Subcutaneous abdominal adipose tissue (tissue), 5 donors: ENCODE measurements around the gene AP3S2.
A peak's percentile ranks its signal among the peaks of the same experiment; 100 is the strongest.
"Not testable (repeated sequence)": the region's sequence is repeated elsewhere in the genome, so short reads cannot be mapped to it uniquely, and the experiment has no call there.

Source experiments
- H3K27ac ChIP-seq: one replicate; pipeline ENCODE4 v1.7.0; 2013; ENCODE audit warnings: low read depth, mild to moderate bottlenecking, inconsistent platforms, low read length, moderate library complexity
- H3K27me3 ChIP-seq, 5 donors: one replicate each; pipeline ENCODE4 v1.7.0; 2013; ENCODE audit warnings: low read length in 5 of 5, inconsistent platforms in 1 of 5; ENCODE audit not compliant: control insufficient read depth in 5 of 5, insufficient read depth in 4 of 5
- H3K36me3 ChIP-seq, 5 donors: one replicate each; pipeline ENCODE4 v1.7.0; 2013; ENCODE audit warnings: low read length in 5 of 5; ENCODE audit not compliant: control insufficient read depth in 5 of 5, insufficient read depth in 5 of 5
- H3K4me1 ChIP-seq, 5 donors: one replicate each; pipeline ENCODE4 v1.7.0; 2013; ENCODE audit warnings: low read length in 5 of 5, mild to moderate bottlenecking in 3 of 5, moderate library complexity in 1 of 5; ENCODE audit not compliant: control insufficient read depth in 5 of 5, insufficient read depth in 5 of 5
- H3K4me3 ChIP-seq, 5 donors: one replicate each; pipeline ENCODE4 v1.7.0; 2013; ENCODE audit warnings: low read length in 5 of 5, low read depth in 1 of 5
- H3K9ac ChIP-seq, 5 donors: one replicate each; pipeline ENCODE4 v1.7.0; 2013; ENCODE audit warnings: low read length in 5 of 5, mild to moderate bottlenecking in 4 of 5, moderate library complexity in 3 of 5
- H3K9me3 ChIP-seq, 5 donors: one replicate each; pipeline ENCODE4 v1.7.0; 2013; ENCODE audit warnings: low read length in 5 of 5; ENCODE audit not compliant: control insufficient read depth in 5 of 5
- donor health status: healthy.
- donor health status: healthy.
- donor health status: healthy.
- donor health status: healthy.
- donor health status: healthy.

The AP3S2 gene

GRCh38 chr15:89870688-89871288 is 23.0 kb downstream of the AP3S2 start:
- Histone ChIP-seq H3K27me3 (no peaks in the 10 kb centered on the region), H3K36me3 (peaks cover 13 to 37% (median 31%) of the 10 kb centered on the region in 5 donors), H3K27ac (no peak overlapping the region), H3K4me1 (peaks cover 0 to 10% (median 0%) of the 10 kb centered on the region in 5 donors), H3K9ac (peak overlapping the region in 1 of 5 donors; percentile 2), H3K9me3 (no peaks in the 10 kb centered on the region), H3K4me3 (no peak overlapping the region)

DNA sequence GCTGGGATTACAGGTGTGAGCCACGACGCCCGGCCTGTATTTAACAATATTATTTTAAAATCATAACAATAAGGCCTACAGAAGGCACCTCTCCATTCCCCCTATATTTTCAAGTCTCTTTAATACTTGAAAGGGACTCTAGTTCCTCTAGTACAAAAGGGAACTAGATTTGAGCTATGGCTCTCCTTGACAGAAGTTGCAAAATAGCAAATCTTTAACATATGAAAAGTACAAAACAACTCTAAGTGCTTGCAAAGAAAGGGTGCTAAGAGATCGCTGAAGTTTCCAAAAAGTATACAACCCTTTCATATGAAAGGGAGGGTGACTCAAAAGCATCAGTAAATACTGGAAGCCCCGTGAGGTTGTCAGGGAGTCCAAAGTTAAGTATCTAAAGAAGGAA is 23.8 kb downstream of the AP3S2 start:
- Histone ChIP-seq H3K9me3 (no peaks in the 10 kb centered on the region), H3K36me3 (peaks cover 13 to 36% (median 25%) of the 10 kb centered on the region in 5 donors), H3K4me3 (no peak overlapping the region), H3K27me3 (no peaks in the 10 kb centered on the region), H3K27ac (no peak overlapping the region), H3K4me1 (peaks cover 0 to 8% (median 0%) of the 10 kb centered on the region in 5 donors), H3K9ac (no peak overlapping the region)

- Histone ChIP-seq H3K36me3 (peaks cover 13 to 36% (median 25%) of the 10 kb centered on the region in 5 donors), H3K4me1 (peaks cover 0 to 11% (median 0%) of the 10 kb centered on the region in 5 donors)
- not testable (repeated sequence) for H3K9me3 ChIP-seq, H3K27me3 ChIP-seq, H3K9ac ChIP-seq, H3K27ac ChIP-seq, H3K4me3 ChIP-seq
Measured at GRCh38 chr15:89869490-89869889, 24.3 kb downstream of the AP3S2 start.

DNA sequence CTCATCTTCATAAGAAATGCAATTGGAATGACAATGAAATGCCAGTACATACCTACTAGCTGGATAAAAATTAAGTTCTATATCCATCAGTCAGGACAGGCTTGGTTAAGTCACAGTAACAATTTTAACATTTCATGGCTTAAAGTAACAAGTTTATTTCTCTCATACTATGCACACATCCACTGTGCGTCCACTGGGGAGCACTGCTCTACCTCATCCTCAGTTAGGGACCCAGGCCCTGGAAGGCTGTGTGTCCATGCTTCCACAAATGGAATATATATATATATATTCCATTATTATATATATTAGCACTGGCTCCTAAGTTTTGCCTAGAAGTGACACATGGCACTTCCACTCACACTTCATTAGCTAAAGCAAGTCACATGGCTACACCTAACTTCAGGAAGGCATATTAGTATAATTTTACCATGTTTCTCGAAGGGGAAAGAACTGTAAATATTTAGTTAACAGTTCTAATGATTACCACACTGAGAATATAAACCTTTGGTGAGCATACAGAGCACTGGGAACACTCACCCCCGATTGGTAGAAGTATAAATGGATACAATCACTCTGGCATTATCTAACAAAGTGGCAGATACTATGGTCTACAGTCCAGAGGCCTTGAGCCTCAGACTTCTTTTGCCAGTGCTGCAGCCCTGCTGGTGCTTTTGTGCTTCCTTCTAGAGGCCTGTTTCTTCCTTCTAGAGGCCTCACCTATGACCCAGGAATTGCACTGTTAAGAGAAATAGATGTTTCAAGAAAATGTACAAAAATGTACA is 28.6 kb downstream of the AP3S2 start:
- no peak overlapping the region for H3K9ac ChIP-seq
- peaks cover 13 to 34% (median 32%) of the 10 kb centered on the region in 5 donors for H3K36me3 ChIP-seq
- no peaks in the 10 kb centered on the region for H3K9me3 ChIP-seq
- no peak overlapping the region for H3K4me3 ChIP-seq
- H3K27me3 ChIP-seq, result no peaks in the 10 kb centered on the region
- peaks cover 0 to 20% (median 12%) of the 10 kb centered on the region in 5 donors for H3K4me1 ChIP-seq
- no peak overlapping the region for H3K27ac ChIP-seq

DNA sequence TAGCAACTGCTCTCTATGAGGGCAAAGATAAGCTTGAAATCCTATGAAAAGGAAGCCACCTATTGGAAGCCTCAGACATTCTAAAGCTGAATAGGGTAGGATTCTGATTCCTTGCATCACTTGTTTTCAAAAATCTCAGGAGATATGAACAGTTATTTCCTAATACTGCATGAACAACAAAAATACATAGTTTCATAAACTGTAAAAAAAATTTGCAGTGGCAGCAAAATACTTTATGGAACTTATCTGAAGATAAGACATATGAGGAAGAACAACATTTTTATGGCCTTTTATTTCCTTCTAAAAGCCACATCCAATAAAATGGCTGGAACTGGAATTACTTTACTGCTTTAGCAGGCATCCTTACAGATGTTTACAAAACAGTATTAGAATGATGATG is 29.9 kb downstream of the AP3S2 start:
- Histone ChIP-seq H3K36me3 (peaks cover 13 to 34% (median 28%) of the 10 kb centered on the region in 5 donors), H3K27me3 (no peaks in the 10 kb centered on the region), H3K9me3 (no peaks in the 10 kb centered on the region), H3K9ac (no peak overlapping the region), H3K4me3 (no peak overlapping the region), H3K27ac (peak overlapping the region; percentile 30), H3K4me1 (peaks cover 0 to 20% (median 12%) of the 10 kb centered on the region in 5 donors)

DNA sequence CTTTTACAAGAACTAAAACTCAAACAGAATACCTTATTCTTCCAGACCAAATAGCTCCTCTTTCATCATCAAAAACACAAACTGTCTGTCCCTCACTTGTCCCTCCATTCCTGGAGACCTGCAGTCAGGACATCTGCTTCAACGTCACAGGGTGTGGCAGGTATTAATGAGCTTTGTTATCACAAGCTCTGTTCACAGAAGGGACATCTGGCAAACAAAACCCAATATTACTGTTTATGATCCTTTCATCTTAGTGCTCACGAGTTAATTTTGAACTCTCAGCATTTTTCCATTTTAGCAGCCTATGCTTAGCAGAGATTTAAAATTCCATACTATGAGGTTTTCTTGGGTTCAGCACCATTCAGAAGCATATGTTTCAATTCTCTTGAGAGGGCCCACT is 32.9 kb downstream of the AP3S2 start:
- Histone ChIP-seq H3K27ac (no peak overlapping the region), H3K4me3 (no peak overlapping the region), H3K27me3 (no peaks in the 10 kb centered on the region), H3K4me1 (peaks cover 0 to 20% (median 12%) of the 10 kb centered on the region in 5 donors), H3K9me3 (no peaks in the 10 kb centered on the region), H3K36me3 (peaks cover 18 to 42% (median 33%) of the 10 kb centered on the region in 5 donors), H3K9ac (peak overlapping the region in 1 of 5 donors; percentile 0)

- Histone ChIP-seq H3K9me3 (no peaks in the 10 kb centered on the region), H3K4me3 (no peak overlapping the region), H3K27me3 (no peaks in the 10 kb centered on the region), H3K36me3 (peaks cover 18 to 42% (median 29%) of the 10 kb centered on the region in 5 donors), H3K4me1 (peaks cover 0 to 20% (median 12%) of the 10 kb centered on the region in 5 donors), H3K27ac (no peak overlapping the region), H3K9ac (no peak overlapping the region)
Measured at GRCh38 chr15:89860431-89860830, 33.4 kb downstream of the AP3S2 start.

DNA sequence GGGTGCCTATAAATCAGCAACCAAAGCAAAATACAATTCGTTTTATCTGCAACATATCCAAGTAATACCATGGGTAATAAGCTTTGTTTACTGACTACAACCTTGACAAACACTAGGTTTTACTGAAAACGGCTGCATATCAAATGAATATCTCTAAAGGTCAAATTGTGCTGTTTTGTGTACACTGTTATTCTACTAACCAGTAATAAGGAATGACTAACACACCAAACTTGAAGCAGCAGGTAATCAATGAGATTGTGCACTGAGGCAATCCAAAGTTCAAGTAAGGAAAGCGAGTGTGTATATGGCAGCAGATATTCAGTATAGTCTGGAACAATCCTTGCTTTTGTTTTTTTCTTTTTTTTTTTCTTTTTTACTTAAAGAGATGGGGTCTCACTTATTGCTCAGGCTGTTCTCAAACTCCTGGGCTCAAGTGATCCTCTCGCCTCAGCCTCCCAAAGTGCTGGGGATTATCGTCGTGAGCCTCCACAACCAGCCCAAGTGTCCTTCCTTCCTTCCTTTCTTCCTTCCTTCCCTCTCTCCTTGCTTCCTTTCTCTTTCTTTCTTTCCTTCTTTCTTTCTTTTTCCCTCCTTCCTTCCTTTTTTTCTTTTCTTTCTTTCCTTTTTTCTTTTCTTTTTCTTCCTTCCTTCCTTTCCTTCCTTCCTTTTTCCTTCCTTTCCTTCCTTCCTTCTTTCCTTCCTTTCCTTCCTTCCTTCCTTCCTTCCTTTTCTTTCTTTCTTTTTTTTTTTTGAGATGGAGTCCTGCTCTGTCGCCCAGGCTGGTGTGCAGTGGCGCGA is 34.9 kb downstream of the AP3S2 start:
- Histone ChIP-seq H3K9me3 (no peaks in the 10 kb centered on the region), H3K9ac (no peak overlapping the region), H3K27me3 (no peaks in the 10 kb centered on the region), H3K4me1 (peaks cover 0 to 10% (median 4%) of the 10 kb centered on the region in 5 donors), H3K36me3 (peaks cover 18 to 42% (median 26%) of the 10 kb centered on the region in 5 donors), H3K4me3 (no peak overlapping the region), H3K27ac (no peak overlapping the region)

DNA sequence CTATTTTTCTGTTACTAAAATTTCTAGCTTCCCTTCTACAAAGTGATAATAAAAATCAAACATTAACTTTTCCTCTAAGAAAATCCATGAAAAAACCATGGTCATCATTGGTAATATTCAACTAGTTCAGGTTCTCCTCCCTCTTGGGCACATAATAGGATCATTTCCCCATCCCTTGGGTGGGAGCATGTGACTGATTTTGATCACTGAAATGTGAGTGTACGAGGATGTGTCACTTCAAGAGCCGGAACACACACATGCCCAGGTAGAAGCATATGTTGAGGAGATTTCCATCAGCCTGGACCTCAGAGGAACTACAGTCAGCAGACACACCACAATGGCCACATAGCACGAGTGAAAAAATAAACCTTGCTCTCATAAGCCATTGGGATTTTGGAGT is 36.1 kb downstream of the AP3S2 start:
- Histone ChIP-seq H3K4me1 (peaks cover 0 to 3% (median 0%) of the 10 kb centered on the region in 5 donors), H3K27ac (no peak overlapping the region), H3K27me3 (no peaks in the 10 kb centered on the region), H3K9ac (no peak overlapping the region), H3K4me3 (no peak overlapping the region), H3K9me3 (no peaks in the 10 kb centered on the region), H3K36me3 (peaks cover 18 to 35% (median 23%) of the 10 kb centered on the region in 5 donors)
